WTC11 (cell line): ENCODE results near the gene MCEMP1. TPM values are rescaled to one million over a fixed set of nuclear protein-coding genes. Genes with fewer than 3 reads are reported as not detected.

ENCODE experiments used
- ARID4B ChIP-seq: sonication (generic); formaldehyde crosslinking; IDR thresholded peaks from 2 replicates; pipeline ENCODE4 v1.8.0; 2023; ENCODE audit warnings: missing genetic modification reagents, mild to moderate bottlenecking, borderline replicate concordance
- ATF3 ChIP-seq: sonication (generic); formaldehyde crosslinking; conservative IDR thresholded peaks from 2 replicates; pipeline ENCODE4 v1.8.1; 2022; ENCODE audit warnings: mild to moderate bottlenecking, missing genetic modification reagents
- CBFB ChIP-seq: sonication (generic); formaldehyde crosslinking; IDR thresholded peaks from 2 replicates; pipeline ENCODE4 v1.8.1; 2022; ENCODE audit warnings: mild to moderate bottlenecking, low read depth, missing genetic modification reagents
- CREB1 ChIP-seq: sonication (generic); formaldehyde crosslinking; IDR thresholded peaks from 2 replicates; pipeline ENCODE4 v1.8.0; 2023; ENCODE audit warnings: mild to moderate bottlenecking, missing genetic modification reagents
- CREM ChIP-seq: sonication (generic); formaldehyde crosslinking; IDR thresholded peaks from 2 replicates; pipeline ENCODE4 v1.8.1; 2022; ENCODE audit warnings: mild to moderate bottlenecking, missing genetic modification reagents, moderate library complexity
- E2F1 ChIP-seq: sonication (generic); formaldehyde crosslinking; IDR thresholded peaks from 2 replicates; pipeline ENCODE4 v1.8.0; 2022; ENCODE audit warnings: mild to moderate bottlenecking, missing genetic modification reagents
- ELF4 ChIP-seq: sonication (generic); formaldehyde crosslinking; IDR thresholded peaks from 2 replicates; pipeline ENCODE4 v1.8.1; 2022; ENCODE audit warnings: low read depth, mild to moderate bottlenecking, moderate library complexity, missing genetic modification reagents
- FOXK1 ChIP-seq: sonication (generic); formaldehyde crosslinking; IDR thresholded peaks from 2 replicates; pipeline ENCODE4 v1.8.0; 2022; ENCODE audit warnings: mild to moderate bottlenecking, moderate library complexity, missing genetic modification reagents
- FOXP1 ChIP-seq: sonication (generic); formaldehyde crosslinking; IDR thresholded peaks from 2 replicates; pipeline ENCODE4 v1.8.0; 2022; ENCODE audit warnings: missing genetic modification reagents, mild to moderate bottlenecking, moderate library complexity, borderline replicate concordance
- GTF2I ChIP-seq: fragments of 250-450 bp; sonication (Bioruptor Pico); conservative IDR thresholded peaks from 2 replicates; pipeline ENCODE4 v1.4.0; 2021; ENCODE audit warnings: mild to moderate bottlenecking
- HMGXB4 ChIP-seq: sonication (generic); formaldehyde crosslinking; IDR thresholded peaks from 2 replicates; pipeline ENCODE4 v1.8.1; 2023; ENCODE audit warnings: mild to moderate bottlenecking, moderate library complexity, missing genetic modification reagents
- IRF2 ChIP-seq: sonication (generic); formaldehyde crosslinking; IDR thresholded peaks from 2 replicates; pipeline ENCODE4 v1.8.0; 2022; ENCODE audit warnings: low read depth, missing genetic modification reagents, borderline replicate concordance
- JUN ChIP-seq: sonication (generic); formaldehyde crosslinking; IDR thresholded peaks from 2 replicates; pipeline ENCODE4 v1.8.0; 2023; ENCODE audit warnings: mild to moderate bottlenecking, missing genetic modification reagents
- KAT7 ChIP-seq: sonication (generic); formaldehyde crosslinking; IDR thresholded peaks from 2 replicates; pipeline ENCODE4 v1.8.1; 2023; ENCODE audit warnings: missing genetic modification reagents, mild to moderate bottlenecking, borderline replicate concordance
- MYBL2 ChIP-seq: sonication (generic); formaldehyde crosslinking; IDR thresholded peaks from 2 replicates; pipeline ENCODE4 v1.8.1; 2023; ENCODE audit warnings: mild to moderate bottlenecking, moderate library complexity, missing genetic modification reagents
- NFE2L1 ChIP-seq: sonication (generic); formaldehyde crosslinking; IDR thresholded peaks from 2 replicates; pipeline ENCODE4 v1.8.1; 2023; ENCODE audit warnings: missing genetic modification reagents
- NR2C2 ChIP-seq: sonication (generic); formaldehyde crosslinking; IDR thresholded peaks from 2 replicates; pipeline ENCODE4 v1.8.0; 2022; ENCODE audit warnings: mild to moderate bottlenecking, missing genetic modification reagents
- NR3C1 ChIP-seq: sonication (generic); formaldehyde crosslinking; conservative IDR thresholded peaks from 2 replicates; pipeline ENCODE4 v1.8.1; 2023; ENCODE audit warnings: low read depth, mild to moderate bottlenecking, missing genetic modification reagents
- PREB ChIP-seq: sonication (generic); formaldehyde crosslinking; IDR thresholded peaks from 2 replicates; pipeline ENCODE4 v1.8.1; 2022; ENCODE audit warnings: mild to moderate bottlenecking, missing genetic modification reagents, moderate library complexity, borderline replicate concordance
- RELA ChIP-seq: sonication (generic); formaldehyde crosslinking; IDR thresholded peaks from 2 replicates; pipeline ENCODE4 v1.8.1; 2022; ENCODE audit warnings: missing genetic modification reagents, mild to moderate bottlenecking, borderline replicate concordance
- SMAD3 ChIP-seq: sonication (generic); formaldehyde crosslinking; IDR thresholded peaks from 2 replicates; pipeline ENCODE4 v1.8.0; 2022; ENCODE audit warnings: missing genetic modification reagents, mild to moderate bottlenecking, borderline replicate concordance
- SP1 ChIP-seq: sonication (generic); formaldehyde crosslinking; conservative IDR thresholded peaks from 2 replicates; pipeline ENCODE4 v1.8.1; 2022; ENCODE audit warnings: missing genetic modification reagents
- TCF7 ChIP-seq: sonication (generic); formaldehyde crosslinking; IDR thresholded peaks from 2 replicates; pipeline ENCODE4 v1.8.0; 2022; ENCODE audit warnings: mild to moderate bottlenecking, low read depth, missing genetic modification reagents, moderate library complexity
- TEAD4 ChIP-seq: sonication (generic); formaldehyde crosslinking; IDR thresholded peaks from 2 replicates; pipeline ENCODE4 v1.8.0; 2022; ENCODE audit warnings: mild to moderate bottlenecking, missing genetic modification reagents
- TP53 ChIP-seq: sonication (generic); formaldehyde crosslinking; IDR thresholded peaks from 2 replicates; pipeline ENCODE4 v1.8.1; 2023; ENCODE audit warnings: mild to moderate bottlenecking, missing genetic modification reagents
- USF1 ChIP-seq: sonication (generic); formaldehyde crosslinking; IDR thresholded peaks from 2 replicates; pipeline ENCODE4 v1.8.0; 2022; ENCODE audit warnings: mild to moderate bottlenecking, missing genetic modification reagents
- ZBTB21 ChIP-seq: sonication (generic); formaldehyde crosslinking; IDR thresholded peaks from 2 replicates; pipeline ENCODE4 v1.8.1; 2023; ENCODE audit warnings: mild to moderate bottlenecking, missing genetic modification reagents, borderline replicate concordance
- ZNF121 ChIP-seq: sonication (generic); formaldehyde crosslinking; IDR thresholded peaks from 2 replicates; pipeline ENCODE4 v1.8.0; 2023; ENCODE audit warnings: missing genetic modification reagents
- ZNF219 ChIP-seq: sonication (generic); formaldehyde crosslinking; IDR thresholded peaks from 2 replicates; pipeline ENCODE4 v1.8.0; 2023; ENCODE audit warnings: missing genetic modification reagents, mild to moderate bottlenecking, borderline replicate concordance
- ZNF317 ChIP-seq: sonication (generic); formaldehyde crosslinking; IDR thresholded peaks from 2 replicates; pipeline ENCODE4 v1.8.1; 2023; ENCODE audit warnings: low read depth, mild to moderate bottlenecking, moderate library complexity, missing genetic modification reagents, borderline replicate concordance
- ZNF416 ChIP-seq: fragments of 250-450 bp; sonication (Bioruptor Pico); IDR thresholded peaks from 2 replicates; pipeline ENCODE4 v1.9.0; 2021; ENCODE audit warnings: mild to moderate bottlenecking, inconsistent platforms
- total RNA-seq: library from RNA; stranded (reverse); gene quantifications from 3 replicates; pipeline ENCODE4 v1.2.3, GENCODE V29; 2021

MCEMP1 gene
- total RNA-seq, 1 experiment from 2014 or later = not detected

GRCh38 chr19:7680606-7681339 is 3.9 kb downstream of the MCEMP1 start, which contains the start of gene TRAPPC5 (continued):
- TF ChIP-seq RELA (CRISPR knock-in tag) = no peak
- 0 out of 2 replicates have a peak, but pooled peaks have one; percentile 21 for TF ChIP-seq ZNF219 (CRISPR knock-in tag)
- no peak for TF ChIP-seq ZBTB21 (CRISPR knock-in tag)
- TF ChIP-seq ARID4B (CRISPR knock-in tag) = peak; percentile 71; the same call in 1 of the 2 replicates
- no peak for TF ChIP-seq MYBL2 (CRISPR knock-in tag)
- TF ChIP-seq GTF2I (CRISPR knock-in tag) = no peak
- TF ChIP-seq TEAD4 (CRISPR knock-in tag) = no peak
- TF ChIP-seq TP53 (CRISPR knock-in tag) = peak; percentile 33; the same call in 1 of the 2 replicates
- 0 out of 2 replicates have a peak, but pooled peaks have one; percentile 15 for TF ChIP-seq USF1
- TF ChIP-seq NR2C2 (CRISPR knock-in tag) = no peak
- no peak for TF ChIP-seq NFE2L1 (CRISPR knock-in tag)
- TF ChIP-seq CBFB (CRISPR knock-in tag) = no peak
- TF ChIP-seq E2F1 (CRISPR knock-in tag) = no peak
- TF ChIP-seq SP1 = peak; percentile 94
- no peak for TF ChIP-seq SMAD3 (CRISPR knock-in tag)
- TF ChIP-seq PREB (CRISPR knock-in tag) = no peak
- TF ChIP-seq CREM = 0 out of 2 replicates have a peak, but pooled peaks have one; percentile 31
- TF ChIP-seq ATF3 = no peak
- no peak; the same call in 1 of the 2 replicates for TF ChIP-seq ZNF121 (CRISPR knock-in tag)
- TF ChIP-seq JUN (CRISPR knock-in tag) = no peak
- TF ChIP-seq IRF2 (CRISPR knock-in tag) = no peak
- TF ChIP-seq ELF4 (CRISPR knock-in tag) = no peak
- TF ChIP-seq KAT7 (CRISPR knock-in tag) = 0 out of 2 replicates have a peak, but pooled peaks have one; percentile 37
- TF ChIP-seq CREB1 (CRISPR knock-in tag) = no peak
- peak; percentile 68 for TF ChIP-seq FOXK1 (CRISPR knock-in tag)
- no peak for TF ChIP-seq ZNF317 (CRISPR knock-in tag)
- TF ChIP-seq FOXP1 = no peak; the same call in 1 of the 2 replicates
- no peak for TF ChIP-seq TCF7 (CRISPR knock-in tag)
- TF ChIP-seq ZNF416 (CRISPR knock-in tag) = no peak
- TF ChIP-seq NR3C1 (CRISPR knock-in tag) = no peak
- TF ChIP-seq HMGXB4 (CRISPR knock-in tag) = peak; percentile 77; the same call in 1 of the 2 replicates
